Common myeloid progenitor, CD34-positive (primary cell): ENCODE measurements around the gene SHKBP1.

Source experiments
- CTCF ChIA-PET: fragments of 350-600 bp; sonication (Branson Sonifier 250); formaldehyde crosslinking; loops from one replicate; lab custom pipeline; 2021; ENCODE audit warnings: antibody characterized with exemption; lab: Charles Lee
- POLR2A ChIA-PET: fragments of 350-600 bp; sonication (Branson Sonifier 250); formaldehyde crosslinking; loops from one replicate; lab custom pipeline; 2021; ENCODE audit warnings: antibody characterized with exemption; lab: Charles Lee
- DNase-seq, 3 donors: peaks; one replicate each; pipeline versions ENCODE4 v3.0.0 to v3.0.0-alpha.2; 2013
- H3K27ac ChIP-seq, 2 experiments: 1 replicate in 1 of 2; 2 replicates in 1 of 2; pipeline ENCODE4 v1.7.0; 2013; ENCODE audit warnings: inconsistent platforms in 2 of 2, low read length in 2 of 2, mild to moderate bottlenecking in 2 of 2, low read depth in 1 of 2, moderate library complexity in 1 of 2; ENCODE audit not compliant: severe bottlenecking in 2 of 2, insufficient read depth in 1 of 2, poor library complexity in 1 of 2
- H3K27me3 ChIP-seq, 5 experiments: replicated peaks in 2 of 5; 1 replicate in 3 of 5; 2 replicates in 2 of 5; pipeline versions ENCODE4 v1.6.1 to v1.7.0; 2013; ENCODE audit warnings: low read length in 4 of 5, mild to moderate bottlenecking in 2 of 5, moderate library complexity in 2 of 5, inconsistent platforms in 1 of 5; ENCODE audit not compliant: insufficient read depth in 5 of 5, control insufficient read depth in 4 of 5
- H3K36me3 ChIP-seq, 4 experiments: 1 replicate in 2 of 4; 2 replicates in 2 of 4; pipeline versions ENCODE4 v1.6.1 to v1.7.0; 2013; ENCODE audit warnings: low read length in 3 of 4, control low read depth in 1 of 4, mild to moderate bottlenecking in 1 of 4; ENCODE audit not compliant: control insufficient read depth in 4 of 4, insufficient read depth in 4 of 4
- H3K4me1 ChIP-seq, 4 experiments: 1 replicate in 3 of 4; 2 replicates in 1 of 4; pipeline versions ENCODE4 v1.6.1 to v1.7.1; 2013; ENCODE audit warnings: low read length in 3 of 4, mild to moderate bottlenecking in 3 of 4, control low read depth in 1 of 4, inconsistent platforms in 1 of 4, moderate library complexity in 1 of 4; ENCODE audit not compliant: control insufficient read depth in 4 of 4, insufficient read depth in 4 of 4; ENCODE audit errors: control extremely low read depth in 1 of 4
- H3K4me3 ChIP-seq, 7 experiments: 1 replicate in 4 of 7; 2 replicates in 3 of 7; pipeline versions ENCODE4 v1.5.1 to v1.7.0; 2013; ENCODE audit warnings: mild to moderate bottlenecking in 7 of 7, low read length in 6 of 7, moderate library complexity in 6 of 7, inconsistent platforms in 2 of 7, low read depth in 2 of 7, control low read depth in 1 of 7; ENCODE audit not compliant: insufficient read depth in 4 of 7, control insufficient read depth in 1 of 7; ENCODE audit errors: extremely low read depth in 1 of 7
- H3K9me3 ChIP-seq, 5 experiments: 1 replicate in 4 of 5; 2 replicates in 1 of 5; pipeline versions ENCODE4 v1.6.1 to v1.7.1; 2013; ENCODE audit warnings: low read length in 4 of 5, mild to moderate bottlenecking in 2 of 5, inconsistent platforms in 1 of 5, low read depth in 1 of 5, moderate library complexity in 1 of 5; ENCODE audit not compliant: control insufficient read depth in 4 of 5, insufficient read depth in 2 of 5; ENCODE audit errors: control extremely low read depth in 1 of 5
- WGBS: methylation state at CpG from one replicate; pipeline ENCODE4 v1.1.5; 2013; ENCODE audit not compliant: insufficient coverage; 5-methylcytosine and 5-hydroxymethylcytosine counted together

The SHKBP1 gene

DNA sequence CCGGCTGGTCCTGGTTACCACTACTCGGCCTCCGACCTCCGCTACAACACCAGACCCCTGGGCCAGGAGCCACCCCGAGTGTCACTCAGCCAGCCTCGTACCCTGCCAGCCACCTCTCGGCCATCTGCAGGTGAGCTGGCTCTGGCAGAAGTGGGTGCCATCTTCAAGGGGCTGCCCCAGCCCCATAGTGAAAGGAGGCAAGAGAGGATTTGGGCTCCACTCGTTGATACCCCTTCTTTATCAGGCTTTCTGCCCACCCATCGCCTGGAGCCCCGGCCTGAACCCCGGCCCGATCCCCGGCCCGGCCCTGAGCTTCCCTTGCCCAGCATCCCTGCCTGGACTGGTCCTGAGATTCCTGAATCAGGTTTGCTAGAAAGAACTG is 31.6 kb downstream of the SHKBP1 start:
- ChIA-PET CTCF (interaction anchor here (0.7 to 4.0 kb wide), 3 partner anchors 26 to 37 kb away, joined by 3 to 24 read pairs (median 3); no protein-coding TSS in a partner anchor), POLR2A (interaction anchor here (0.7 kb wide), 1 partner anchor 945 kb away, joined by 4 read pairs; no protein-coding TSS in a partner anchor)
- Histone ChIP-seq H3K27me3 (peaks cover 0 to 18% (median 7%) of the 10 kb centered on the region in 5 experiments), H3K27ac (no peak overlapping the region), H3K9me3 (no peaks in the 10 kb centered on the region), H3K4me1 (peaks cover 4 to 65% (median 52%) of the 10 kb centered on the region in 4 experiments), H3K4me3 (no peak overlapping the region), H3K36me3 (no peaks in the 10 kb centered on the region)
- no peak for DNase-seq
- WGBS: 98% methylated on average over 14 of the region's 14 CpGs

DNA sequence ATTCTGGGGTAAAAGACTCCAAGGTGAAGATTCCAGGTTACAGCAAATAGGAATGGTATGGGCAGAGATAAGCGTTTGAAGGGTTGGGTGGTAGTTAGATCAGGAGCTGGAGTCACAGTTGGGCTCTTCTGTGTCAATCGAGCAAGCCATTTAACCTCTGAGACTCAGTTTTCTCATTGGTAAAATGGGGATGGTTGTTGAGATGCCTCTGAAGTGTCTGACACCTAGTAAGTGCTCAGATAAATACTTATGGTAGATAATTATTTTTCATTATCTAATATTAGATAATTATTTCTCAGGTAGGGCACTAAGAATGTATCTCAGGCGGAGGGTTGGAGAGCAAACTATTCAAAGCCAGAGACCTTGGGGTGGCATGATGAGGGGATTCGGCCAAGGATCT is 32.3 kb downstream of the SHKBP1 start:
- POLR2A ChIA-PET: interaction anchor here (1.5 kb wide), 1 partner anchor 183 kb away, joined by 3 read pairs; the partner anchor contains the start of gene SERTAD1
- Histone ChIP-seq H3K27ac (no peak overlapping the region), H3K4me1 (peaks cover 4 to 64% (median 48%) of the 10 kb centered on the region in 4 experiments)

DNA sequence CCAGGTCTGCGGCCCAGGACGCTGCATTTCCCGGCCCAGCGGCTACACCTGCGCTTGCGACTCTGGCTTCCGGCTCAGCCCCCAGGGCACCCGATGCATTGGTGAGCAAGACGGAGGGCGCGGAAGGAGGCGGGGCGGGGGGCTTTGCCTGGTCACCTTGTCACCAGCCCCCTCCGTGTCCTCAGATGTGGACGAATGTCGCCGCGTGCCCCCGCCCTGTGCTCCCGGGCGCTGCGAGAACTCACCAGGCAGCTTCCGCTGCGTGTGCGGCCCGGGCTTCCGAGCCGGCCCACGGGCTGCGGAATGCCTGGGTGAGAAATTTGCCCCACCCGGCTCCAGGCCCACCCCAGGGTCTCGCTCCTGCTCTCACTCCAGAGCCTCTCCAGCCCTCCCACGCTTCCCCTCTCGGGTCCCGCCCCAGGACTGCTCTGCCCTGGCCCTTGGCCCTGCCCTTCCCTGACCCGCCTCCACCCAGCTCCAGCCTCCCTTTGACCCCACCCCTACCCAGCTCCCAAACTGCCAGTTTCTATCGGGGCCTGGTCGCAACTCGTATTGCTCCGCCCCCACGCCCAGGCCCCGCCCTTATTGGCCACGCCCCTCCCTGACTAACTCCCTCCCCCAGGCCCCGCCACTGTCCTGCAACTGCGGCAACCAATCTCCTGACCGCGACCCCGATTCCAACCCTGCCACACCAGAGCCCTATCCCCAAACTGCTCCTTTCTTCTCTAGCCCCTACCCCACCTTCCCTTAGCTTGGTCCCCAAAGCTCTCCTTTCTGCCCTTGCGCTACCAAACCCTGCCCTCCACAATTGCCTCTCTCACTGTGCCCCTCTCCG is 33.1 kb downstream of the SHKBP1 start:
- H3K27ac ChIP-seq: peak overlapping the region; percentile 15 to 68
- H3K36me3 ChIP-seq: no peaks in the 10 kb centered on the region
- ChIA-PET POLR2A (interaction anchor here (1.2 to 1.5 kb wide), 2 partner anchors 9 to 184 kb away, joined by 3 read pairs; partner anchors contain the start of gene SERTAD1), CTCF (interaction anchor here (0.6 to 1.2 kb wide), 2 partner anchors 9 to 25 kb away, joined by 3 read pairs; partner anchors contain the start of gene LTBP4)
- H3K27me3 ChIP-seq: peaks cover 0 to 16% (median 7%) of the 10 kb centered on the region in 5 experiments
- DNase-seq: peak; percentile 82 to 91 (median 86)
- WGBS: under 1% methylated on average over 38 of the region's 50 CpGs
- H3K4me1 ChIP-seq: peaks cover 4 to 64% (median 49%) of the 10 kb centered on the region in 4 experiments
- no peaks in the 10 kb centered on the region for H3K9me3 ChIP-seq
- peak overlapping the region; percentile 15 to 78 (median 65) for H3K4me3 ChIP-seq

More for the DNA sequence above, 32.3 kb downstream of the SHKBP1 start:
- 71% methylated on average over 2 of the region's 4 CpGs for WGBS
- peak overlapping the region in 5 of 7 experiments; percentile 49 to 78 (median 69) for H3K4me3 ChIP-seq
- no peak for DNase-seq
- no peaks in the 10 kb centered on the region for H3K36me3 ChIP-seq
- peaks cover 0 to 18% (median 7%) of the 10 kb centered on the region in 5 experiments for H3K27me3 ChIP-seq
- CTCF ChIA-PET: interaction anchor here (0.6 kb wide), 1 partner anchor 38 kb away, joined by 3 read pairs; no protein-coding TSS in a partner anchor
- H3K9me3 ChIP-seq: no peaks in the 10 kb centered on the region

DNA sequence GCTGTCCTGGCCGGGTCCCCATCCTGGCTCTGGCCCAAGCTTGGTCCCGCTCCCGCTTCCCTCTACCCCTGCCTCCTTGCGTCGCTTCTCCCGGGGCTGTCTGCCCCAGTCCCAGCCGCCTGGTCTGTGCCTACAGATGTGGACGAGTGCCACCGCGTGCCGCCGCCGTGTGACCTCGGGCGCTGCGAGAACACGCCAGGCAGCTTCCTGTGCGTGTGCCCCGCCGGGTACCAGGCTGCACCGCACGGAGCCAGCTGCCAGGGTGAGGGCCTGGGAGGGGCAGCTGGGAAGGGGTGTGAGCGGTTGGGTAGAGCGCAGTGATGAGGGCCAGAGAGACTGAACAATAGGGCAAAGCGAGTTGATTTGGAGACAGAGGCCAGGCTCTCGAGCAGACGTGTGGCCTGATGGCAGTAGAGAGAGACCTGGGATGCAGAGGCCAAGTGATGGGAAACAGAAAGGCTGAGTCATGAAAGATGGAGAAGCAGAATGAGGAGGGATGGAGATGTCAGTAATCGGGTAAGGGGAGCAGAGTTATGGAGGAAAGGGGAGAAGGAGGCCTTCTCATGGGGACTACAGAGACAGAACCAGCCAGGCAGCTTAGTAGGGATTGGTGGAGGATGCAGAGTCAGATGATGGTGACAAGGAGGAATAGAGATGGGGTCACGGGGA is 33.9 kb downstream of the SHKBP1 start:
- peak overlapping the region in 4 of 7 experiments; percentile 10 to 78 (median 69) for H3K4me3 ChIP-seq
- CTCF ChIA-PET: interaction anchor here (0.7 to 1.2 kb wide), 2 partner anchors 15 to 25 kb away, joined by 3 read pairs; no protein-coding TSS in a partner anchor
- peak overlapping the region; percentile 15 to 68 for H3K27ac ChIP-seq
- peaks cover 4 to 62% (median 43%) of the 10 kb centered on the region in 4 experiments for H3K4me1 ChIP-seq
- WGBS: 8% methylated on average over 27 of the region's 29 CpGs
- H3K9me3 ChIP-seq: no peaks in the 10 kb centered on the region
- peak; percentile 83 to 92 (median 89) for DNase-seq
- POLR2A ChIA-PET: interaction anchor here (1.2 to 1.5 kb wide), 2 partner anchors 10 to 185 kb away, joined by 3 read pairs; partner anchors contain the start of gene SERTAD1
- no peaks in the 10 kb centered on the region for H3K36me3 ChIP-seq
- peaks cover 0 to 12% (median 7%) of the 10 kb centered on the region in 5 experiments for H3K27me3 ChIP-seq

DNA sequence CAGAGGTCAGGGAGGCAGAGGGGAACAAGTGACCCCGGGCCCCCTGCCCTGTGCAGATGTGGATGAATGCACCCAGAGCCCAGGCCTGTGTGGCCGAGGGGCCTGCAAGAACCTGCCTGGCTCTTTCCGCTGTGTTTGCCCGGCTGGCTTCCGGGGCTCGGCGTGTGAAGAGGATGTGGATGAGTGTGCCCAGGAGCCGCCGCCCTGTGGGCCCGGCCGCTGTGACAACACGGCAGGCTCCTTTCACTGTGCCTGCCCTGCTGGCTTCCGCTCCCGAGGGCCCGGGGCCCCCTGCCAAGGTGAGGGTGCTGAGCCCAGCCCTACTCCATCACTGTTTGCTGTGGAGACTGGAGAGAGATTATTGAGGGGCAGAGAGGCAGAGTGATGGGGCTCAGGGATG is 34.4 kb downstream of the SHKBP1 start:
- Histone ChIP-seq H3K36me3 (no peaks in the 10 kb centered on the region), H3K4me1 (peaks cover 4 to 56% (median 38%) of the 10 kb centered on the region in 4 experiments), H3K27me3 (peaks cover 0 to 12% (median 6%) of the 10 kb centered on the region in 5 experiments), H3K27ac (no peak overlapping the region), H3K9me3 (no peaks in the 10 kb centered on the region), H3K4me3 (no peak overlapping the region)
- ChIA-PET CTCF (interaction anchor here (0.7 kb wide), 1 partner anchor 16 kb away, joined by 3 read pairs; no protein-coding TSS in a partner anchor), POLR2A (no interaction called here)
- DNase-seq: no peak
- WGBS: 96% methylated on average over 11 of the region's 15 CpGs

DNA sequence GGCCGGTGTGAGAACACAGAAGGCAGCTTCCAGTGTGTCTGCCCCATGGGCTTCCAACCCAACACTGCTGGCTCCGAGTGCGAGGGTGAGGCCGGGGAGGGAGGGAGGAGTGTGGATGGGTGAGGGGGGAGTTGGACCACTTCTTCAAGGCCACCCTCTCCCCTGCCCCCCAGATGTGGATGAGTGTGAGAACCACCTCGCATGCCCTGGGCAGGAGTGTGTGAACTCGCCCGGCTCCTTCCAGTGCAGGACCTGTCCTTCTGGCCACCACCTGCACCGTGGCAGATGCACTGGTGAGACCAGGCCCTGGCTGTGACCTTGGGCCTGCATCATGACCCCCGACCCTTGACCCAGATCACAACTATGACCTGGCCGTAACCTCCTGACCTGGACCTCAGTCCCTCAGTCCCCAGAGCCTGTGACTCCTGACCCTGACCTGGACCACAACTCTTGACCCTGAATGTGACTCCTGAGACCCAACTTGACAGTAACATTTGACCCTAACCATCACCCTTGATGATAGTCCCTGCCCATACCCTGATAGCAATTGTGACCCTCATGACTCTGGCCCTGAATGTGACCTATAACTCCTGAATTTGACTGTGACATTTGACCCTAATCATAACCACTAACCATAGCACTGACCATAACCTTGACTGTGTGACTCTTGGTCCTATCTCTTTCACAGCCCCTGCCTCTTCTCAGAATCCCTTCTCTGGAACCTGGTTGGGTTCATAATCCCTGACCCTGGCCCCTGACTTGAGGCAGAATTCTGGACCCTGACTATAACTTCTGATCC is 35.4 kb downstream of the SHKBP1 start:
- Histone ChIP-seq H3K9me3 (no peaks in the 10 kb centered on the region), H3K27me3 (peaks cover 0 to 10% (median 0%) of the 10 kb centered on the region in 5 experiments), H3K4me1 (peaks cover 4 to 51% (median 33%) of the 10 kb centered on the region in 4 experiments), H3K27ac (no peak overlapping the region), H3K36me3 (peaks cover 0 to 6% (median 0%) of the 10 kb centered on the region in 4 experiments), H3K4me3 (no peak overlapping the region)
- CTCF ChIA-PET: interaction anchor here (1.3 kb wide), 1 partner anchor 23 kb away, joined by 4 read pairs; no protein-coding TSS in a partner anchor
- POLR2A ChIA-PET: no interaction called here
- no peak for DNase-seq
- WGBS: 95% methylated on average over 4 of the region's 10 CpGs
